Duodenal mucosa (tissue), 2 donors: ENCODE measurements around the gene ARHGAP22.

Experiments
- H3K27ac ChIP-seq: one replicate; pipeline ENCODE4 v1.7.0; 2013; ENCODE audit warnings: low read depth, low read length
- H3K27me3 ChIP-seq, 2 donors: one replicate each; pipeline ENCODE4 v1.7.0; 2013; ENCODE audit warnings: low read length in 2 of 2, control low read depth in 1 of 2; ENCODE audit not compliant: insufficient read depth in 2 of 2, control insufficient read depth in 1 of 2
- H3K36me3 ChIP-seq, 2 donors: one replicate each; pipeline ENCODE4 v1.7.0; 2013; ENCODE audit warnings: low read length in 2 of 2, control low read depth in 1 of 2; ENCODE audit not compliant: insufficient read depth in 2 of 2, control insufficient read depth in 1 of 2
- H3K4me1 ChIP-seq, 2 donors: one replicate each; pipeline ENCODE4 v1.7.0; 2013; ENCODE audit warnings: low read length in 2 of 2, control low read depth in 1 of 2; ENCODE audit not compliant: insufficient read depth in 2 of 2, control insufficient read depth in 1 of 2
- H3K4me3 ChIP-seq, 2 donors: one replicate each; pipeline ENCODE4 v1.7.0; 2013; ENCODE audit warnings: low read length in 2 of 2, low read depth in 1 of 2
- H3K9ac ChIP-seq, 2 donors: one replicate each; pipeline ENCODE4 v1.7.0; 2013; ENCODE audit warnings: low read length in 2 of 2, low read depth in 1 of 2
- H3K9me3 ChIP-seq, 2 donors: one replicate each; pipeline ENCODE4 v1.7.0; 2013; ENCODE audit warnings: low read length in 2 of 2, control low read depth in 1 of 2; ENCODE audit not compliant: control insufficient read depth in 1 of 2

Gene ARHGAP22

DNA sequence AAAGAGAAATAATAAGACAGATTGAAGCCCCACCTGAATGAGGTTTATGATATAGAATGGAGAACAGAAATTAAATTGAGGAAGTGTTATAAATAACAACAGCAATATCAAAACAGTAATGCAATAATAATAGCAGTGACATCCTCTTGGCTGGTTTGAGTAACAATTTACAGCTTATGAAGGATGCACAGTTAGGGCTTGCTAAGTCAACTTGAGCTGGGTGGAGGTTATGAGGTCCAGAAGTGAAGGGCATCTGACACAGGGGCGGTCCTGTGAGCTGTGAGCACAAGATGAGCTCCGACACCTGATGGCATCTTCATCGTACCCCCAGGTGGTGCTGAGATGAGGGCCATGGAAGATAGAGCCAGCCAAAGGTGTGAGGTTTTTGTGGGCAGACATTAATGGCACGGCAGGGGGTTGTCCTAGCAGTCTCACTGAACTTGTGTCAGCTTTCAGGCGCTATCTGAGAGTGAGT lies 30.5 kb downstream of the ARHGAP22 start:
- Histone ChIP-seq H3K36me3 (no peaks in the 10 kb centered on the region), H3K27ac (no peak overlapping the region), H3K4me3 (no peak overlapping the region), H3K27me3 (no peaks in the 10 kb centered on the region), H3K9ac (no peak overlapping the region), H3K4me1 (no peaks in the 10 kb centered on the region), H3K9me3 (no peaks in the 10 kb centered on the region)

DNA sequence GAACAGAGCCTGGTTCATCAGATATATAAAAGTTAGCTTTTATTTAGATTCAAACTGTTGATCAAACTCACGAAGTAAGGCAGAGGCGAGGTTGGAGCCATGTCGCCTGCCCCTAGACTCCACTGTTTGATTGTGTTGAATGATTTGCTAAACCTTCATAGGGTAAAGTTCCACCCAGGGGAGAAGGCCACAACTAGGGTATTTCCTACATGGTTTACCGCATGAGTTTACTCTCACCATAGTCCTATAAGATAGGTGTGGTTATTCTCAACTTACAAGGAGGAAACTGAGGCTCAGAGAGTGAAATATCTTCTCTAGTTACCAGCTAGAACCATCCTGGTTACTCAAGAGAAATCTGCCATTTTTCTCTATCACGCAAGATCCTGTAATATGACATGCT lies 31.8 kb downstream of the ARHGAP22 start:
- no peak overlapping the region for H3K4me3 ChIP-seq
- no peak overlapping the region for H3K9ac ChIP-seq
- no peaks in the 10 kb centered on the region for H3K9me3 ChIP-seq
- H3K36me3 ChIP-seq = no peaks in the 10 kb centered on the region
- H3K27ac ChIP-seq = no peak overlapping the region
- no peaks in the 10 kb centered on the region for H3K4me1 ChIP-seq
- H3K27me3 ChIP-seq = no peaks in the 10 kb centered on the region

DNA sequence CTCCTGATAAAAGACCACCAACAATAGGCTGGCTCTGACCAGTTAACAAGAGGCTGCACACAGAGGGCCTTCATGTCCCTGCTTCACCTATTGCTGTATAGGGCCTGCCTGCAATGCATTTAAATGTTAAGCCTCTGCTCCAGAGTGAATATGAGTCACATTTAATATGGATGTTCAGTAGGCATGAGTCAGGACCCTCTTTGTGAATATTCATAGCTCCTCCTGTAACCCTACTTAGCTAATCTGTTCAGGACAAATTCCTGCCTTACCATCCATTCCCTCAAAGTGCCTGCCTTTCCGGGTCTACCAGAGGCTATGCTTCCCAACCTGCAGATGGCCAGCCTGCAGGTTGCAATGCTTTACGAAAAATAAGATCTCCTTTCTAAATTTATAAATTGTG lies 32.5 kb downstream of the ARHGAP22 start:
- no peaks in the 10 kb centered on the region for H3K4me1 ChIP-seq
- H3K27ac ChIP-seq = no peak overlapping the region
- H3K9me3 ChIP-seq = no peaks in the 10 kb centered on the region
- H3K36me3 ChIP-seq = no peaks in the 10 kb centered on the region
- no peak overlapping the region for H3K9ac ChIP-seq
- no peak overlapping the region for H3K4me3 ChIP-seq
- no peaks in the 10 kb centered on the region for H3K27me3 ChIP-seq

DNA sequence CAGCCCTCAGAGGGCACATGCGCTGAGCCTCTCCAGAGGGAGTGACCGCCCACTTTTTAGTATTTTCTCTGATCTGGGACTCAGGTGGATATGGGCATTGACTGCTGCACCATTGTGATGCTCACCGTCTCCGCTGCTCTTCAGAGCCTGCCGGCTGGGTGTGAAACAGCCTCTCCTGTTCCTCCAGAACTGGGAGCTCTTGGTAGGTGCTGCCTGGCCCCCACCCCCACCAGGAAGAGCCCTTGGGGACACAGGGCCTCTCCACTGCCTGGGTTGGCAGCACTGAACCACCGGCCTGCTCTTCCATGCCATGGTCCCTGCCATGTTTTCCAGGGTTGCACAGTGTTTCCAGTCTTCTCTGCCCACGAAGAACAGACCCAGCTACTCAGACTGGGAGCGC lies 36.3 kb downstream of the ARHGAP22 start:
- Histone ChIP-seq H3K36me3 (no peaks in the 10 kb centered on the region), H3K9ac (no peak overlapping the region), H3K27me3 (no peaks in the 10 kb centered on the region), H3K9me3 (no peaks in the 10 kb centered on the region), H3K4me1 (no peaks in the 10 kb centered on the region), H3K27ac (no peak overlapping the region), H3K4me3 (no peak overlapping the region)

DNA sequence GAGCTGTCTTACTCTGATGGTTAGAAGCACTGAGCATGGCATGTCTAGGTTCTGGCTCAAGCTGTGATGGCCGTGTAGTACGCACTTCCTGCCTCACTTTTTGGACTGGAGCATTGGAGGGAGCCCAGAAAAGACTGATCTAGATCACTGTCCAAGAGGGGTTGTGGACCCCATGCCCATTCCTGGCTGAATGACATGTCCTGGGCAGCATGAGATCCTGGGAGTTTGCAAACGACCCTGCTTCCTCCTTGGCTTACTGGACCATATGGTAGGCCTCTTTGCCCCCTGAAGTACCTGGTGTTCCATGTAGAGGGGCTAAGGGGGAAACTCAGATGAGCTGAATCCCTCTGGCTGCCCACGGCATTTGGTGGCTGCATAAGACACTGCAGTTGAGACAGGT lies 36.7 kb downstream of the ARHGAP22 start:
- H3K27me3 ChIP-seq = no peaks in the 10 kb centered on the region

DNA sequence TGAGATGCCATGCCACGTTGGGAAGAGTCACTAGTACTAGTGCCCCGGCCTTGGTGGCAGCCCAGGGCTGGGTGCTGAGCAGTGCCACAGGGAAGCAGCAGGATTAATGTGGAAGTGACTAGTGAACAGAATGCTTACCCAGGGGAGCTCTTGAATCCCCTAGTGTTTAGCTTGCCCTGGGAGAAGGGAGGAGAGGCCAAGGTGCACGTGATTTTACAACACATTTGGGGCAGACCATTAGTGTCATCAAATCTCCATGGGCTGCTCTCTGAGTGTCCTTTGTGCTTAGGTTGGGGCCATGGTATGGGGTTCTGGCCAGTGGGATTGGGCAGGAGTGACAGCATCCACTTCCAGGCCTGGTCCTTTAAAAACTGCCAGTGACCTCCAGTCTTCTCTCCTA lies 37.5 kb downstream of the ARHGAP22 start:
- Histone ChIP-seq H3K27me3 (no peaks in the 10 kb centered on the region), H3K36me3 (no peaks in the 10 kb centered on the region), H3K27ac (no peak overlapping the region), H3K9ac (no peak overlapping the region), H3K4me3 (no peak overlapping the region), H3K4me1 (no peaks in the 10 kb centered on the region), H3K9me3 (no peaks in the 10 kb centered on the region)

More for the DNA sequence above, 36.7 kb downstream of the ARHGAP22 start:
- no peak overlapping the region for H3K27ac ChIP-seq
- no peaks in the 10 kb centered on the region for H3K9me3 ChIP-seq
- H3K4me3 ChIP-seq = no peak overlapping the region
- no peak overlapping the region for H3K9ac ChIP-seq
- no peaks in the 10 kb centered on the region for H3K36me3 ChIP-seq
- no peaks in the 10 kb centered on the region for H3K4me1 ChIP-seq

DNA sequence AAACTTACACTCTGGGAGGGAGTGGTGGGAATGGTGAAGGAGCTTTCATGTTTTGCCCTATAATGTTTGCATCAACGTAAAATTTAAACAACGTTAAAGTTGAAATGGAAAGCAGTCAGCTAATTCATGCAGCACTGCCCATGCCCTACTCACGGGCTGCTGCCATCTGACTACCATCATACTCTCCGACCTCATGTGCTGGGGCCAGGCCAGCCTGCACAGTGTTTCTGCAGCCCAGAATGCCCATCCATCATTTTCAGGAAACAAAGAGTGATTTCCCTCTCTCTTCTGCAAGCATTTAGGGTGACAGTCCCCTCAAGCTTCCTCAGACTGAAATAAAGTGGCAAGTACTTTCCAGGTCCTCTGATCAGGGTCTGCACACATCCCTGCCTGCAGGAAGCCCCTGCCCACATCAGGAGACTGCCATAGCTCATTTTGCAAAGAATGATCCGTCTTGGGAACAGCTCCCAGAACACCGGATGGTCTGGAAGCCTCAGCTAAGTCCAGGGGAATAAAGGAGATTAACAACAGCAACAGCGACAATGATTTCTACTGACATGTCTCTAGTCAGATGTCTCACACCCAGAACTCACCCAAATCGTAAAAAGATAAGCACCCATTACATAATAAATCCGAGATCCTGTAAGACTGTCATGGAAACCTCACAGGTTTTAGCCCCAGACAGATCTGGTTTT lies 40.3 kb downstream of the ARHGAP22 start:
- Histone ChIP-seq H3K9ac (no peak overlapping the region), H3K4me3 (no peak overlapping the region), H3K36me3 (no peaks in the 10 kb centered on the region), H3K9me3 (no peaks in the 10 kb centered on the region), H3K27me3 (no peaks in the 10 kb centered on the region), H3K4me1 (no peaks in the 10 kb centered on the region), H3K27ac (no peak overlapping the region)

DNA sequence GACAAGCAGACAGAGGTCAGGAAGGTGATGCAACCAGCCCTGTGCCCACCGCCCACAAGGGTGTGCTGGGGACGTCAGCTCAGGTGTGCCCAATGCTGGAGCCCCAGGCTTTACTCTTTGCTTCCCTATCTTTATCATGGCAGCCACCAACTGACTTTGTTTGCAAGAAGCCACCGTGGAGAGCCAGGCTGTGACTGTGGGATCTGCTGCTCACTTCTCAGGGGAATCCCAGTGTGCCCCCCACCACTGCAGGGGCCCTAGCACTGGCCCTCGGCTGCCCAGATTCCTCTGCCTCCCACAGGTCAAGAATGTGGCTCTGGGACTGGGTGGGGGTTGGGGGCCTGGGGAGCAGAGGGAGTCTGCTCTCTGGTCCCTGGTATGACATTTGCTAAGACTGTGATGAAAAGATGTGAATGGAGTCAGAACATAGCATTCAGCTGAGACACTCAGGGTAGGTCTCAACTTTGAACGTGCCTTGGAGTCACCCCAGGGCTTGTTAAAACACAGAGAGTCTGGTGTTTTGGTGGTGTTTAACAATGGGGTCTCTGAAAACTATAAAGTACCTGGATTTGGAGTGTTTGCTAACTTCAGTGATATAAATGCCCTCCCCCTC lies 47.3 kb downstream of the ARHGAP22 start:
- no peak overlapping the region for H3K4me3 ChIP-seq
- no peaks in the 10 kb centered on the region for H3K36me3 ChIP-seq
- no peaks in the 10 kb centered on the region for H3K9me3 ChIP-seq
- no peaks in the 10 kb centered on the region for H3K27me3 ChIP-seq
- no peak overlapping the region for H3K27ac ChIP-seq
- no peak overlapping the region for H3K9ac ChIP-seq
- no peaks in the 10 kb centered on the region for H3K4me1 ChIP-seq

DNA sequence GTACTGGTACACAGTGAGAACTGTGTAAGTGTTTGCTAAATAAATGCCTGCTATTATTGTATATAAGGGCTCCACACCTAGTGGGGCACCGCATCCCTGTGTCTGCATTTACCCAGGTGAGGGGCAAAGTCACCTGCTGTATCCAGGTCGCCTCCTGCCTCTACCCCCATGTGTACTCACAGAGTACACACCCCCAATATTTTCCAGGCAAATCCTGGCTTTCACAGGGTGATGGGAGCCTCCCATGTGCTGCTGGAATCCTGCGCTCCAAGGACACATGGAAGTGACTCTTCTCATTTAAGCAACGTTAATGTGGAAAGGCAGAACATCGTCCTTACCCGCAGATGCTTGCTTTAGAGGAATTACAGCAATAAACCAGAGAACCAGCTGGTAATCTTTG lies 48.2 kb downstream of the ARHGAP22 start:
- H3K4me1 ChIP-seq = no peaks in the 10 kb centered on the region
- no peaks in the 10 kb centered on the region for H3K36me3 ChIP-seq
- no peaks in the 10 kb centered on the region for H3K9me3 ChIP-seq
- no peak overlapping the region for H3K27ac ChIP-seq
- H3K27me3 ChIP-seq = no peaks in the 10 kb centered on the region
- no peak overlapping the region for H3K9ac ChIP-seq
- no peak overlapping the region for H3K4me3 ChIP-seq

DNA sequence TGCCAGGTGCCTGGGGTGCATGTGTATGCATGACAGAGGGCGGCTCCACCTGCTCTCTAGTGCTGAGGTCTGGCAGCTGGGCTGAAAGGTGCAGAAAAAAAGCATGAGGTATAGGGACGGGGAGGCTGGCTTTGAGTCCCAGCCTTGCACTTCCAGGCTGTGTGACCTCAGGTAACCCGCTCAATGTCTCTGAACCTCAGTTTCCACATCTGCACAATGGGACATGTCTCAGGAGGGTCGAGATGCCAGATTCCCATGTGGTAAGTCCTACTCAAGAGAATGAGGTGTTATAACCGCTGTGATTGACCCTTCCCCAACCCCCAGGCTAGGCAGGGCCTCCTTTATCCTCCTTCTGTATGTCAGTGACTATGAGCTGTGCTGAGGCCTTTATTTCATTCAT lies 48.8 kb downstream of the ARHGAP22 start:
- Histone ChIP-seq H3K27me3 (no peaks in the 10 kb centered on the region), H3K9ac (no peak overlapping the region), H3K4me1 (no peaks in the 10 kb centered on the region), H3K4me3 (no peak overlapping the region), H3K27ac (no peak overlapping the region), H3K36me3 (no peaks in the 10 kb centered on the region), H3K9me3 (no peaks in the 10 kb centered on the region)
